SHP77 treated with DMSO at 0.1 percent for 48 hours (cell line): ENCODE data around the gene MMP20.

Source experiments
- DNase-seq: peaks from one replicate; lab custom pipeline; 2025; lab: John Stamatoyannopoulos, UW

The MMP20 gene

DNA sequence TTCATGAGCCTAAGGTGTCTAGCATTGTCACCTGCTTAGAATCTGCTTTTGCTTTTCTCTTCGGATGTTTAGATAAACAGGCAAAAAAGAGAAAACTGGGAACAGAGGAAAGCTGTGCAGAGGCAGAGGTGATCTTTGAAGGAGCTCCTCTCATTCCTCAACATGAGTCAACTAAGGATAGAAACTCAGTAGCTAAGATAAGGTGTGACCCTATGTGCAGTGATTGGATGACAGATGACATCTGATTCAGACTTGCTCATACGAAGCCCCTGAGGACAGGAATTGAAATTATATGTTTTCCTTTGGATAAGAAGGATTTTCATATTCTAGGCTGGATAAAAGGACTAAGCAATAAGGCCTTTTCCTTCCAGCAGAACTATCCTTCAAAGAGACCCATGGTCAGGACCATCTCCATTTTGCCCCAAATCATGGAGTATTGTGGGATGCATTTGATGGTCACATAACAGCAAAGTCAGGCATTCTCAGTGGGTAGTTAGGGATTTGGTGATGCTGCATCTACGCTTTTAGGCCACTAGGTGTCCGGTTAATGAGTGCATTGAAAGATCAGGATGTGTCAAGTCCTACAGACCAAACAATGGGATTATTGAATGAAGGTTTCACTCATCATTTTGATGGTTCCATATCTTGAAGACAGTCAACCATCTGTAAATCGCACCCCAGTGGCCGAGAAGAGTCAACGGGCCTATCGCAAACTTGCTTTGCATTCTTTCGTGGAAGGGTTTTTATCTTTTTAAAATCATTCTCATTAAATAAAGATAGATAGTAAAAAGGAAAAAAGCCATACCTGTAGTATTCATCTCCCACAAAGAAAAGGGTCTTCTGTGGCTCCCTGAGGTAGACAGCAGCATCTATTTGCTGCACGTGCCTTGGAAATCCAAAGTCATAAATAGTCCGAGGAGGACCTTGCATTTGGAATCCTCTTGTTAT lies 32.2 kb downstream of the MMP20 start:
- DNase-seq: peak; percentile 1

DNA sequence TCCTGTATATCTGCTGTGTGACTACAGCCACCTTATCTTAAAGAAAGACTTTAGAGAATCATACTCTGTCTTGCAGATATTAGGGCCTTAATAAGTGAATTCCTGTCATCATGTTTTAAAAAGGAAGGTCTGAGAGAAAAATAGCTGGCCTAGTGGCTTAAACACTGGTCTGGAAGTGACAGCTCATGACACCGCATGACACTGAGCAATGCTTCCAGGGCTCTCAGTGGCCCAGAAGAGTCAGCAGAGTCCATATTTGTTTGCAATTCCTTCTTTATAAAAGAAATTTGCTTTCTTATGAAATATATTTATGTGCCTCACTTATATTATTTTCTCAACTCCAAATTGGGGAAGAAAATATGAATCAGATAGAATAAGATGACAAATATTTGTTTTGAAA lies 33.0 kb downstream of the MMP20 start:
- no peak for DNase-seq

DNA sequence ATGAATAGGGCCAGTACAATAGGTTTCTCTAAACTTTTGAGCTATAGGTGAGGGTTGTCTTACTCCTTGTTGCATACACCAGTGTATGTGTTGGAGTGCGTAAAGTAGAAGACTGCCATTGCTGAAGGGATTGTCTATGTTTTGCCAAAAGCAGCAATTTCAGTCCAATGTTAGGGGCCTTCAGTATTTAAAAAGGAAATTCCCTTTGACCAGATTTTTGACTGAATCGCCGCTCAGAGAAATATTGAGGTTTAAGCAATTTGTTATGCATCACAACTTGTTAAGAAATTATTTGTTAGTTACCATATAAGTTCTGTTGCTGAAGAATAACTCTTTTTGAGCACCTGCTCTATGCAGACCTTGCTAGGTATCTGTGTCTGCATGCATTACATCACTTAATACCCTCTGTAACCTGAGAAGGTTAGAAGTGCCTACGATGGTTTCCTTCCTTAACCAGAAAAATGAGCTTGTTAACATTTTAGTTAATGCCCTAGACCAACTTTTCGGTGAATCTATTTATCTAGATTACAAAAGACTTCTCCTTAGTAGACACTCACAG lies 33.9 kb downstream of the MMP20 start:
- DNase-seq: no peak

DNA sequence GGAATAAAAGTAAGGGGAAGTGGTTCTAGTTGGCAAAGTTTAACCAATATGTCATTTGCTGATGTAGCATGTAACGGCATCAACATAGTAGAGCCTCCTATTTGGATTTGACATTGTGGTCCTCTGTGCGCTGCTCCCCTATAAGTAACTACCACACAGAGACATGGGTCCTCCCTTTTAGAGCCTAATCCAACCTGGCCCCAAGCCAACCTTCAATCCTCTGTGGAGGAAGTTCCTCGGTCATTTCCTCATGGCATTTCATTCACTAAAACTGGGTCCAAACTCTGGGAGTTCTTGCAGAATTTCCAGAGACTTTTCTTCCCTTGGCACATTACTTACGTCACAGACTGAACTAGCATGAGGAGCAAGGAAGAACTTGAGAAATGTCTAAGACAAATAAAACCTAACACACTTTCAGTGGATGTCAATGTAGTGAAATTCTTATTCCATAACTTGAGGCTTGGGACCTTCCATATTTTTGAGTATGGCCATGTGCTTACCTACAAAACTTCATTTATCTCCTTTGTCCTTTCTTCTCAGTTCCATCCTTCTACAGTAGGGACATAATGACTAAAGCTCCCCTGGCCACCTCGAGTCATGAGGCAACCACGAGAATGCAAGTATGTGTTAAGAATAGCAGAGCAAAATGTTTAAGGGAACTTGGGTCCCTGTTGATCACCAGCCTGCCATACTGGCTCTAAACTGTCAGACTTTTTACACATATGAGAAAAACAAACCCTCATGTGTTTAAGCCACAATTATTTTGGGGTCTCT lies 34.7 kb downstream of the MMP20 start:
- no peak for DNase-seq

DNA sequence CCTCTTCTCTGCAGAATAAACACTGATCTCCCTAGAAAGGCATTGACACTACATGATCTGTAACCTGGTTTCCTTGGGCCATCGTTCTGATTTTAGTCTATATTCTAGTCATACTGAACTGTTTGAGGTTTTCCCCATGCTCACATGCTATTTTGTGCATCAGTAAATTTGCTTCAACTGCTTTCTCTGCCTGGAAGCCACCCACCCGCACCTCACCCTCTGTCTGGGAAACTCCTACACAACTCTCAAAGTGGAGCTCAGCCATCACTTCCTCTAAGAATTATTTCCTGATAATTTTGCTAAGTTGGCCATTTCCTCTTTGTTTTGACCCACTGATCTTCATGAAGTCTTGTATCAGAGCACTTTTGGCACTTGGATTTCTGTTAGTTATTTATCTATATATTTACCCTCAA lies 36.1 kb downstream of the MMP20 start:
- no peak for DNase-seq

DNA sequence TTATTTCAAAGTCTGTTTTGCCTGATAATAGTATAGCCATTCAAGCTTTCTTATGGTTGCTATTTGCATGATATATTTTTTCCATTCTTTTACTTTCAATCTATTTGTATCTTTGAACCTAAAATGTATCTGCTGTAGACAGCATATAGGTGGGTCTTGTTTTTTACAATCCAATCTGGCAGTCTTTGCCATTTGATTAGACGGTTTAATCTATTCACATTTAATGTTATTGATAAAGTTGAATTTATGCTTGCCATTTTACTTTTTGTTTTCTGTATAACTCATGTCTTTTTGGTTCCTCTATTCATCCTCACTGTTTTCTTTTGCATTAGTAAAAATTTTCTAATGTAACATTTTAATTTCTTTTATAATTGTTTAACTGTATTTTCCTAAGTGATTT lies 37.4 kb downstream of the MMP20 start:
- DNase-seq: no peak

DNA sequence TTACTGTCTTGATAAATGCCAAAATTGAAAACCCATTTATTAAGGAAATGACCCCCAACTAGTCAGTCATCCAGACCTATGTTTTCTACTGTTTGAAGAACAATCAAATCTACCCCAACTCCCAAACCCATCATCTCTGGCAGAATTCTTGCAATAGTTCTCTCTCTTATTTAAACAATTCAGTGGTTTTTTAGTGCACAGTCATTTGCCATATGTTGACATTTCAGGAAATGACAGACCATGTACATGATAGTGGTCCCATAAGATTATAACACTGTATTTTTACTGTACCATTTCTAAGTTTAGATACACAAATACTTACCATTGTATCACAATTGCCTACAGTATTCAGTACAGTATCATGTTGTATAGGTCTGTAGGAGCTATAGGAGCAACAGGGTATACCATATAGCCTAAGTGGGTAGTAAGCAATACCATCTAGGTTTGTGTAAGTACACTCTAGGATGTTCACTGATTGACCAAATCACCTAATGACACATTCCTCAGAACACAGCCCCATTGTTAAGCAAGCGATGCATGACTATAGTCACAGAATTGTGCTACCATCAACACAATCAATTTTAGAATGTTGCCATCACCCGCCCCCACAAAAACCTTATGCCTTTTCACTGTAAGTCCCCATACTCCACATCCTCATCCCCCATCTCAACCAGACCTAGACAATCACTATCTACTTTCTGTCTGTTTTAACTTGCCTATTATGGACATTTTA lies 41.8 kb downstream of the MMP20 start:
- DNase-seq: no peak

DNA sequence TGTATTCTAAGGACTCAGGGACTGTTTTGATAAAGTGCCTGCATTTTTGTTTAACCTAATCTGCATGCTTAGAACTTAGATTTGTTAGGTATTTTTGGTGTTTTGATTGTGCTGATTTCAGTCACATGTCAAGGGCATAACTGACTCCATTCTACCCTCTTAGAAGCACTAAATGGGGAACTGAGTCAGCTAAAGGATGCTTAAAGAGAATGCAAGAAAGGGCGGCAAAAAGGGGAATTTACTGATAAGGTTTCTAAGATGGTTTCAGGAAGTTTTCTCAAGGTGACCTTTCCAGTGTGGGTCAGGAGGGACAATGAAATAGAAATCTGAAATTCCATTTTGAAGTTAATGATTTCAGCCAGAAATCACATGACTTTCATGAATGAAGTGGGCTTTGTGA lies 43.0 kb downstream of the MMP20 start:
- DNase-seq: no peak

DNA sequence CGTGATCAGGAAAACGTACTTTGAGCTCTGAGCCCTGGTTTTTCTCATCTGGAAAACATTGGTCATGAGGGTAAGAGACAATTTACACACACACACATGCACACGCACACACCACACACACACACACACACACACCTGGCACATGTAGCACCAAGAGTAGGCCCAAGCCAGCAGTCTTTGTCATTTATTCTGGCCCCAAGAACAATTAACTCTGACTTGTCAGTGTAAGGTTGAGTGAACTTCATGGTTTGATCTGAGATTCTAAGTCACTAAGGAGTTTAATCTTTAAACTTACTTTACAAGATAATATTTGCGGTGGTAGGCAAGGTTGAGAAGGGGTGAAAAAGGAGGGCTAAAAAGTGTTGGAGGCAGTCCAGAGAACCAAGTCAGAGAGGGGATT lies 44.1 kb downstream of the MMP20 start:
- no peak for DNase-seq

DNA sequence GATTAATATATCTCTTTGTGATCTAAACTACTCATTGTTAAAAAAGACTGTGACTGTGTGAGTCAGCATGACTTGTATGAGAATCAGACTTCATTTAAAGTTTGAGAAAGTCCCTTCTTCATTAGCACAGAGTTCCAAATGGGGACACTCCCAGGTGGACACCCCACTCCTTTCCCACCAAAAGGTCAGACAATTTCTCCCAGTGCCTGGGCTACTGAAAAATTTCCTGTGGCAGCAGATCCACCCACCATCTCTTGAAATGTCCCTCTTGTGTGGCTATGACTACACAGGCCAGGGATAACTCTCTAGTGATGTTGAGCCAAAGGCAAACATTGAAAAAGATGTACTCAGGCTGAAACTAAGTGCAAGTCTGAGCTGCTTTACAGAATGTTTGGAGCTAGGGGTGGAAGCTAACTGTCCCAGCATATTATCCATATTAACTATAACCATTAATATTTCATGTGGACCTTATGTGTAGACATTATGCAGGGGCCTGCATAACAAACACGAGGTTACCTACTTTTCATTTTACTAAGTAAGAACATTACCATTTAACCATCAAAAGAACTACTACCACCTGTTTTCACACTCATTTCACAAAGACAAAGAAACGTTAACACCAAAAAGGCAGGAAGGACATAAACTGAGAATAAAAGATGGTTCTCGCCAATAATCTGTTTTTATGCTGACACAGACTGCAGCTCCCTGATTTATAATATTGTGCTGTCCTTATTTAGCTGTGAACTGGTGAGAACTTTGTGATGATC lies 44.8 kb downstream of the MMP20 start:
- no peak for DNase-seq

DNA sequence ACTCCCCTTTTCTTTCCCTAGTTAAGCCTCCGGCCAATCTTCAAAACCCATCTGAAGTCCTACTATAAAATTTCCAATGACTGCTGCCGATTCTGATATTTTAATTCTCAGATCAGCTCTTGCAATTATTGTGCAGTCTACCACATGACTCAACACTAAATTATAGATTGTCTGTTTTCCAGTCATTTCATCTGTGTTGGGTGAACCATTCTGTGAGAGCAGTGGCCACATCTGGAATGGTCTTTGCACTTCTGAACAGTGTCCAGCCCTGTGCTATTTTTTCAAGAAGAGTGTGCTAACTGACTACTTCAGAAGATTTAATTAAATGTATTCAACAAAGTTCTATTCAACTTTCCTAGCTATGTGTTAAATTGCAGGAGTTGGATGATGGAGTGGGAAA lies 47.4 kb downstream of the MMP20 start:
- no peak for DNase-seq

DNA sequence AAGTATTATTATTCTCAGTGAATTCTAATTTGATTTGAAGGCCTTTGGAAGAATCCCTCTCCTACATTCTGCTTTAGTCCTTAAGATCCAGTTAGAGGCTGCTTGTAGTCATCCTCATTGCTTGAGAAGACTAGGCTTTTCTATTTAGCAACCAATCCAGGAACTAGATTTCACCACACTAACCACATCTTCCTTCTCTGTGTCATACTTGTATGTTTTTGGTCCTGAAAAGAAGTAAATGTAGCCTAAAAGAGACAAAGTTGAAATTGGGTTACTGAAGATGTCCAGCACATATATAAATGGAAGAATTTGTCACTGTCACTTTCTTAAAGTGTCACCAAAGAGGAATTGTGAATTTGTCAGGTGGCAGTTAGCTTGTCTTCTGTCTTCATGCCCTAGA lies 48.0 kb downstream of the MMP20 start:
- DNase-seq: no peak

DNA sequence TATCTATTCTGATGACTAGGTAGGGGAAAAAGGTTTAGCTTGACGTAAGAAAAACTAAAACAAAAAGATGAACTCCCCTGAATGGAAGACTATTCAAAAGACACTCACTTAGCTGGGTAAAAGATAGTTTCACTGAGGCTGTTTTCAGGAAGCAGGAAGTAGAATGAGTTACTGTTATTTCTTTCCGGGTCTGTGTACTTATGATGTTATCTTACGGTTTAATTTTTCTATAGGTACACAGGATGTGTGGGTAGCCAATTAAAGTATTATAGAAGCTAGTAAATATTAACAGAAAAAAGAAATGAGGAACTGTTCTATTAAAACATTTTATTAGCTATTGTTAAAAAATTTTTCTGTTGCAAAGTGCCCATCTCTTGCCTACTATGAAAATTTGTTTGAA lies 48.8 kb downstream of the MMP20 start:
- DNase-seq: no peak

DNA sequence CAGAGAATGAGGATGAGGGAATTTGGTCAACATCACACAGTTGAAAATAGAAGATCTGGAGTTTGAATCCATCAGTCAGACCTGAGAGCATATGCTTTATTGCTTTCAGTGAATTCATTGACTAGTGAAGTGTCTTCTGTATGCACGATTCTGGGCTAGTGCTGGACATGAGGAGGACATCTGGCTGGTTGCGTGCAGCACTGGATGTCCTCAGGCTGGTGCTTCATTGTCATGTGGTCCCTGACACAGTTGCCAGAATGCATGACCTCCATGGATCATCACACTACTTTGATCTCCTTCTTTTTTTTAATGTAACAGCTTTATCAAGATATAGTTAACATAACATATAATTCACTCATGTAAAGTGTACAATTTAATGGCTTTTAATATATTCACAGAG lies 50.1 kb downstream of the MMP20 start:
- DNase-seq: no peak

DNA sequence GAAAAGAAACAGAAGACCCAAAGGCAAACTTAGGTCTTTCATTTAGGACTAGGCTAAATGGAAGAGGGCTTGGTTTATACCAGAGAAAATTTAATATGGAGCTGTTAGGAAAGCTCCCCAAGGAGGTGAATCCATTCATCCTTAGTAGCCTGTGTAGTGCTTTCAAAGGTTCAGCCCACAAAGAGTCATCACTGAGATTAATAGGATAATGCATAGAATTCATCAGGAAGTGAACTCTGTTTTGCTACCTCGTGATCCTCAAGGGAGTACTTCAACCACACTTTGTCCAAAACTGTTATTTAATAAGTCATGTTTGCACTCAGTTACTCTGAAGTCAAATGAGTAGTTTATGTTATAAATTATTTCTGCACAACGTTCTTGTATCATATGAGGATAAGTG lies 51.3 kb downstream of the MMP20 start:
- DNase-seq: no peak

DNA sequence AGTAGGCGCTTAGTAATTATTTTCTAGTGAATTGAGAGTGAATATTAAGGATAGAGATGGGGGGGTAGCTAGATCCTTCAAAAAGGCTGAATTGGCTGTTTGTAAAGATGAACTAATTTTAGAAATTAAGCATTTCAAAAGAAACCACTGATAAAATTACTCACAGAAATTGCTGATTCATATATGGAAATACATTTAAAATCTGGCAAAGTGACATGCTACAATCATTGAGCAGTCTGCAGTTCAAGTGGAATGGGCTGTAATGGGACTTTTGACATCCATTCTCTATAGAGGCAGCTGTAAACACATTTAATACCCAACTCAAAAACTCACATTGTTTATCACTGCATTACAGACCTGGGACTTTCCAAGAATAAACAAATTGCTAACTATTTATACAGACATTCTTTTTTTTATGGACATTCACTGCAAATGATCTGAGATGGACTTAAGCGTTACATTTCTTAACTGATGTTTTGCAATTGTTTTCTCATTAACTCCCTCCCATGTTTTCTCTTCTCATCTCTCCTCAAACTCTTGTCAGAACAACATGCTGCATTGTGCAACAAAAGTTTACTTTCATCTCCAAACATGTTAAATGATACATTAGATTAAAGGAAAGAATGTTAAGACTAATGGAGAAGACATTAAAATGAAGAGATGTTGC lies 52.4 kb downstream of the MMP20 start:
- no peak for DNase-seq

DNA sequence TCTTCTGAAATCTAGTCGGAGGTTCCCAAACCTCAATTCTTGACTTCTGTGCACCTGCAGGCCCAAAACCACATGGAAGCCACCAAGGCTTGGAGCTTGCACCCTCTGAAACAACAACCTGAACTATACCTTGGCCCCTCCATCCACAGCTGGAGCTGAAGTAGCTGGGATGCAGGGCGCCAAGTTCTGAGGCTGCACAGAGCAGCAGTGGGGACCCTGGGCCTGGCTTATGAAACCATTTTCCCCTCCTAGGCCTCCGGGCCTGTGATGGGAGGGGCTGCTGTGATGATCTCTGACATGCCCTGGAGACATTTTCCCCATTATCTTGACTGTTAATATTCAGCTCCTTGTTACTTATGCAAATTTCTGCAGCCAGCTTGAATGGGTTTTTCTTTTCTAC lies 56.3 kb downstream of the MMP20 start:
- no peak for DNase-seq

DNA sequence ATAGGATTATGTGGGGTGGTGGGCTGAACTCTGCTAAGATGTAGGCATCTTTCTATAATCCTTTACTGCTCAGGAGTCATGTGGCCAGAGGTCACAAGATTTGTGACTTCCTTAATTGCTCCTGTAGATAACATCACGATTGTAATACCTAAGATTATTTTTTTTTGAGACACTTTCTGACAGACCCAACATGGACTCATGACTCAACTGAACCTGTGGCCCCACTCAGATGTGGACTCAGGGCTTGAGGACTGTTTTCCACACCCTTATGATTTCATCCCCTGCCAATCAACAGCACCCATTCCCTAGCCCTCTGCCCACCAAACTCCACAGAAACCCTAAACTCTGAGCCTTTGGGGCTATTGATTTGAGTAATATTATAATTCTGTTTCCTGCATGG lies 59.0 kb downstream of the MMP20 start:
- DNase-seq: no peak

DNA sequence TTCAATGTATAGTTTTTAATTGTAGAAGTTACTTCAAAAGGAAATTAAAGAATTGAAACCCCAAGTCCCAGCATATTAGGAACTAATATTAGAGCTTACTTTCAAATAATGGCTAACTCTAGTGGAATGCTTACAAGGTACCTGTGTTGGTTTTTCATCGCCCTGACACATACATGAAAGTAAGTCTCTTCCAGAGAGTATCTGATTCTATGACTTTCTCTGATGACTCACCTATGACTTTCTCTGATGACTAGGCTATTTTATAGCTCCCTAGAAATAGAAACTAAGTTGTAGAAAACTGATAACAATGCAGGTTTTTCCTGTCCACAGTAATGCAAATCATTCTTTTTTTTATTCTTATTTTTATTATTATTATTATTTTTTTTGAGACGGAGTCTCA lies 61.0 kb downstream of the MMP20 start:
- DNase-seq: no peak

DNA sequence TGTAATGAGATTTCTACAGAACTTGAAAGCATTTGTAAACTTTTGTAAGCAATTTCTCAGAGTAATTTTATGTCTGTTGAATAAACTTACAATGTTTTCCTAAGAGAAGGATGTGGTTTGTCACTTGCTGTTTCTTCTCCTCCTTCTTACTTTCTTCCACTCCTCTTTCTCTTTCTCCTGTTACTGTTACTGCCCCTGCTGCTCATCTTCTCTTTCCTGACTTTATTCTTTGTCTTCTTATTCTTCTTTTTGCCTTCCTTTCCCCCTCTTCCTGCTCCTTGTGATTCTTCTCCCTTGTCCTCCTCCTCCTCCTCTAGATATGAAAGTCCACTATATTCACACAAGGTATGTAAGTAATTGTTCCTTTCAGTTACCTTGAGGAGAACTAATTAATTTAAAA lies 63.5 kb downstream of the MMP20 start:
- no peak for DNase-seq

DNA sequence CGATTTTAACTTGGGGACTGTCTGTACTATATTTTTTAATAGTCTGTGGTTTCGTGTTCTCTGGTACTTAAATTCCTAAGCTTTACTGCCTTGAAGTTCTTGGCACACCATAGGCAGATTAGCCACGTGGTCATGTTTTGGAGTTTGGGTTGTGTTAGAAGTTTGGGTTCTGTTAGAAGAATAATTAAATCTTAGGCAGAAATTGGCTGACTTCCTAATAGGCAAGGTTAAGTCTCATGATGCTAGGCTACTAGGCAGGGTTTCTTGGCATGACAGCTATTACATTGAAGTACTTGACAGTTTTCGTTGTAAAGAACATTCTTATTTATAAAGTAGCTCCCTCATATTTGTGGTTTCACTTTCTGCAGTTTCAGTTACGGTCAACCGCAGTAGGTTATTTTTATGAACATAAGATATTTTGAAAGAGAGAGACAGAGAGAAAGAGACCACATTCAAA lies 64.5 kb downstream of the MMP20 start:
- DNase-seq: no peak
